Measurements from ENCODE around the gene TMEM253.

Gene TMEM253

GRCh38 chr14:21100931-21101330 is at the start of gene TMEM253:
Gene TMEM253 (plus strand): TSS chr14:21101066. CDS start chr14:21101344, 278 bp downstream.
- DNase-seq: no peak

GRCh38 chr14:21053184-21054122 is 47.4 kb upstream of the TMEM253 start:
- DNase-seq: no peak

GRCh38 chr14:21054123-21054767 is 46.6 kb upstream of the TMEM253 start:
- no peak for DNase-seq

- DNase-seq: no peak
Observed at GRCh38 chr14:21054768-21055145, 46.1 kb upstream of the TMEM253 start.

- DNase-seq: no peak
Observed at GRCh38 chr14:21055432-21056117, 45.3 kb upstream of the TMEM253 start.

- no peak for DNase-seq
Observed at GRCh38 chr14:21056520-21057163, 44.2 kb upstream of the TMEM253 start.

- no peak for DNase-seq
Observed at GRCh38 chr14:21057803-21058675, 42.8 kb upstream of the TMEM253 start, which contains the start of gene RNASE8. Gene RNASE8 (plus strand): TSS chr14:21057822. CDS start chr14:21057893, 71 bp downstream.

GRCh38 chr14:21058903-21059302 is 42.0 kb upstream of the TMEM253 start:
- no peak for DNase-seq

- no peak for DNase-seq
Observed at GRCh38 chr14:21059842-21060613, 40.8 kb upstream of the TMEM253 start.

GRCh38 chr14:21060614-21061346 is 40.1 kb upstream of the TMEM253 start:
- no peak for DNase-seq

GRCh38 chr14:21061347-21061668 is 39.6 kb upstream of the TMEM253 start:
- no peak for DNase-seq

- no peak for DNase-seq
Observed at GRCh38 chr14:21063479-21063878, 37.4 kb upstream of the TMEM253 start.

- DNase-seq: no peak
Observed at GRCh38 chr14:21066882-21067502, 33.9 kb upstream of the TMEM253 start.

- DNase-seq: peak; percentile 30
Observed at GRCh38 chr14:21068521-21069387, 32.1 kb upstream of the TMEM253 start.

- no peak for DNase-seq
Observed at GRCh38 chr14:21069388-21070082, 31.3 kb upstream of the TMEM253 start.

- no peak for DNase-seq
Observed at GRCh38 chr14:21070083-21070609, 30.7 kb upstream of the TMEM253 start, which contains the start of gene ARHGEF40. Gene ARHGEF40 (plus strand): TSS chr14:21070304. CDS start chr14:21070397, 93 bp downstream.

- DNase-seq: no peak
Observed at GRCh38 chr14:21070610-21071224, 30.1 kb upstream of the TMEM253 start.

Data from stimulated activated CD4-positive, alpha-beta T cell treated with anti-CD3 and anti-CD28 coated beads, Interleukin-4, amount 100 ng/mL, for 1 hour (primary cell).